HCT116 (cell line): ENCODE results near the gene SEZ6. TPM values are rescaled to one million over a fixed set of nuclear protein-coding genes. Genes with fewer than 3 reads are reported as not detected.

Experiments used
- ATAC-seq: fragments of 200-7000 bp; cut with Tn5 transposase; 2 replicates; pipeline ENCODE4 v1.9.1; 2020; ENCODE audit warnings: mild to moderate bottlenecking, moderate library complexity
- BruUV-seq: library from RNA; stranded (reverse); fragments of 400-500 nt; replicated peaks from 2 replicates; lab custom pipeline; 2021; lab: Mats Ljungman, UMichigan
- CTCF ChIA-PET: fragments of 300-600 bp; sonication (Branson Sonifier 250); formaldehyde crosslinking; loops from one replicate; lab custom pipeline; 2021; ENCODE audit warnings: antibody characterized with exemption; lab: Charles Lee
- POLR2A ChIA-PET: fragments of 300-600, 350-600 bp; sonication (Branson Sonifier 250); formaldehyde crosslinking; loops from one replicate; lab custom pipeline; 2021; ENCODE audit warnings: antibody characterized with exemption; lab: Charles Lee
- RAD21 ChIA-PET, 2 experiments: fragments of 300-600 bp; sonication (Branson Sonifier 250); formaldehyde crosslinking; loops; one replicate each; lab custom pipeline; 2023; ENCODE audit warnings: low total read pairs in 2 of 2; ENCODE audit not compliant: uncharacterized antibody in 2 of 2, unreplicated experiment in 2 of 2, low non-redundant PET in 1 of 2; lab: Charles Lee
- DNase-seq: peaks from one replicate; pipeline ENCODE4 v3.0.0-alpha.2; 2010; ENCODE audit warnings: low read depth, low spot score
- H2AFZ ChIP-seq: fragments of 200-600 bp; shearing (Covaris generic), sonication (generic); 2 replicates; pipeline ENCODE4 v1.6.1; 2017; ENCODE audit warnings: low read depth, mixed run types, mixed read lengths, antibody characterized with exemption, low read length; ENCODE audit not compliant: poor library complexity, severe bottlenecking
- H3K27ac ChIP-seq: 2 replicates; pipeline ENCODE4 v1.5.1; 2012; ENCODE audit warnings: low read depth, low read length
- H3K27me3 ChIP-seq: fragments of 200-600 bp; sonication (generic); 2 replicates; pipeline ENCODE4 v1.6.1; 2016; ENCODE audit warnings: mixed run types, low read length, mixed read lengths; ENCODE audit not compliant: insufficient read depth
- H3K36me3 ChIP-seq, 2 experiments: fragments of 200-500 bp in 1 of 2; fragments of 200-600 bp in 1 of 2; sonication (Bioruptor generic) in 1 of 2; sonication (generic) in 1 of 2; 2 replicates each; pipeline versions ENCODE4 v1.5.1 to v1.6.1; 2014 to 2016; ENCODE audit warnings: low read length in 2 of 2, inconsistent platforms in 1 of 2, mixed read lengths in 1 of 2, mixed run types in 1 of 2; ENCODE audit not compliant: insufficient read depth in 2 of 2, control insufficient read depth in 1 of 2
- H3K4me1 ChIP-seq, 2 experiments: fragments of 200-600 bp in 1 of 2; sonication (generic) in 1 of 2; 2 replicates each; pipeline versions ENCODE4 v1.5.1 to v1.6.1; 2012 to 2017; ENCODE audit warnings: low read length in 2 of 2, inconsistent platforms in 1 of 2, mild to moderate bottlenecking in 1 of 2, mixed read lengths in 1 of 2, mixed run types in 1 of 2, moderate library complexity in 1 of 2; ENCODE audit not compliant: insufficient read depth in 2 of 2, control insufficient read depth in 1 of 2
- H3K4me2 ChIP-seq: fragments of 200-600 bp; sonication (generic); 2 replicates; pipeline ENCODE4 v1.6.1; 2017; ENCODE audit warnings: mixed run types, low read length, mixed read lengths
- H3K4me3 ChIP-seq, 2 experiments: fragments of 200-600 bp in 1 of 2; sonication (generic) in 1 of 2; replicated peaks in 1 of 2; 2 replicates each; pipeline ENCODE4 v1.5.1; 2011 to 2016; ENCODE audit warnings: low read length in 2 of 2, control low read depth in 1 of 2, low read depth in 1 of 2, mild to moderate bottlenecking in 1 of 2, mixed read lengths in 1 of 2, mixed run types in 1 of 2
- H3K79me2 ChIP-seq: fragments of 200-600 bp; sonication (generic); 2 replicates; pipeline ENCODE4 v1.6.1; 2017; ENCODE audit warnings: mild to moderate bottlenecking, mixed run types, low read length, moderate library complexity, mixed read lengths; ENCODE audit not compliant: insufficient read depth
- H3K9ac ChIP-seq: fragments of 200-600 bp; sonication (generic); 2 replicates; pipeline ENCODE4 v1.6.1; 2016; ENCODE audit warnings: low read length, mixed read lengths
- H3K9me2 ChIP-seq: fragments of 200-600 bp; sonication (generic), shearing (Covaris generic); 2 replicates; pipeline ENCODE4 v1.6.1; 2017; ENCODE audit warnings: mixed run types, mild to moderate bottlenecking, moderate library complexity; ENCODE audit not compliant: insufficient read depth
- H3K9me3 ChIP-seq, 2 experiments: fragments of 200-500 bp in 1 of 2; fragments of 200-600 bp in 1 of 2; sonication (Bioruptor generic) in 1 of 2; sonication (generic) in 1 of 2; 2 replicates each; pipeline ENCODE4 v1.6.1; 2014 to 2017; ENCODE audit warnings: low read length in 2 of 2, mixed read lengths in 2 of 2, inconsistent platforms in 1 of 2, low read depth in 1 of 2, mild to moderate bottlenecking in 1 of 2, mixed run types in 1 of 2, moderate library complexity in 1 of 2; ENCODE audit not compliant: control insufficient read depth in 1 of 2, insufficient read depth in 1 of 2
- H4K20me1 ChIP-seq: fragments of 200-600 bp; sonication (generic), shearing (Covaris generic); 2 replicates; pipeline ENCODE4 v1.6.1; 2017; ENCODE audit warnings: mixed run types, mild to moderate bottlenecking, moderate library complexity; ENCODE audit not compliant: insufficient read depth
- POLR2A ChIP-seq: IDR thresholded peaks from 2 replicates; pipeline ENCODE4 v1.7.0; 2011; ENCODE audit warnings: borderline replicate concordance; ENCODE audit not compliant: insufficient read depth, insufficient read length; ENCODE audit errors: extremely low read depth
- POLR2AphosphoS5 ChIP-seq: IDR thresholded peaks from 2 replicates; pipeline ENCODE4 v1.6.1; 2011; ENCODE audit warnings: mild to moderate bottlenecking, low read depth, low read length, moderate library complexity
- RAD21 ChIP-seq: IDR thresholded peaks from 2 replicates; pipeline ENCODE4 v1.6.1; 2012; ENCODE audit warnings: low read depth, mild to moderate bottlenecking
- SRF ChIP-seq: IDR thresholded peaks from 2 replicates; pipeline ENCODE4 v1.6.1; 2012; ENCODE audit warnings: low read depth
- TCF7L2 ChIP-seq: IDR thresholded peaks from 2 replicates; pipeline ENCODE4 v1.7.0; 2011; ENCODE audit warnings: borderline replicate concordance, inconsistent platforms; ENCODE audit not compliant: insufficient read depth, insufficient read length; ENCODE audit errors: extremely low read depth
- intact Hi-C: fragments of 100-400 bp; cut with micrococcal nuclease; formaldehyde crosslinking; loops from 2 replicates; pipeline ENCODE4 v1.10.0; 2022
- total RNA-seq: library from RNA; stranded (reverse); gene quantifications from one replicate; pipeline ENCODE4 v1.2.1, GENCODE V29; 2021; ENCODE audit not compliant: unreplicated experiment
- TF ChIP-seq, protein P1 (sequence below): IDR thresholded peaks from 2 replicates; pipeline ENCODE4 v1.6.1; 2012
- TF ChIP-seq, protein P2 (sequence below): IDR thresholded peaks from 2 replicates; pipeline ENCODE4 v1.6.1; 2012
- TF ChIP-seq, protein P3 (sequence below), 3 experiments: fragments of 200-600 bp in 1 of 3; sonication (generic) in 1 of 3; IDR thresholded peaks in 2 of 3; conservative IDR thresholded peaks in 1 of 3; 2 replicates each; pipeline ENCODE4 v1.5.1; 2012 to 2017; ENCODE audit warnings: low read depth in 2 of 3, low read length in 2 of 3, antibody characterized with exemption in 1 of 3, borderline replicate concordance in 1 of 3, control low read depth in 1 of 3, mild to moderate bottlenecking in 1 of 3, mixed read lengths in 1 of 3, mixed run types in 1 of 3, moderate library complexity in 1 of 3; ENCODE audit not compliant: insufficient read depth in 1 of 3

SEZ6 gene
- total RNA-seq, 1 experiment from 2014 or later = 0.22 TPM

DNA sequence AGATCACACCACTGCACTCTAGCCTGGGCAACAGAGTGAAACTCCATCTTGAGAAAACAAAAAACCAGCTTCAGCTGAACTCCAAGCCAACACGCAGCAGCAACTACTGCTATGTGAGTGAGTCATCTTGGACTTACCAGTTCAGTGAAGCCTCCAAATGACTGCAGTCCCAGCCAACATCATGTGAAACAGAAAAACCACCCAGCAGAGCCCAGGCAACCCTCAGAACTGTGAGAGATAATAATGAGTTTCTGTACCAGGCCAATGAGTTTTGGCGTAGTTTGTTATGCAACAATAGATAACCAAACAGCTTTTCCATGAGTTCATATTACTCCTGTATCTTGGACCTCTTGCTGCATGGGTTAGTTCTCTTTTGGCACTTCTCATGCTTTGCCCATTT is 77.8 kb downstream of the SEZ6 start:
- no peak overlapping the region for H3K9ac ChIP-seq
- no peak for ATAC-seq
- RAD21 ChIA-PET = no interaction called here
- TF ChIP-seq, protein P1, sequence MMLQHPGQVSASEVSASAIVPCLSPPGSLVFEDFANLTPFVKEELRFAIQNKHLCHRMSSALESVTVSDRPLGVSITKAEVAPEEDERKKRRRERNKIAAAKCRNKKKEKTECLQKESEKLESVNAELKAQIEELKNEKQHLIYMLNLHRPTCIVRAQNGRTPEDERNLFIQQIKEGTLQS = no peak
- TF ChIP-seq SRF = no peak
- TF ChIP-seq, all 23 proteins: peak for 0
- BruUV-seq = no TSS peak
- ChIA-PET POLR2A (no interaction called here), CTCF (no interaction called here)
- no peaks in the 10 kb centered on the region for H4K20me1 ChIP-seq
- no peaks in the 10 kb centered on the region for H3K9me2 ChIP-seq
- no peaks in the 10 kb centered on the region for H3K27me3 ChIP-seq
- no peak overlapping the region for H3K27ac ChIP-seq
- H3K4me1 ChIP-seq = no peaks in the 10 kb centered on the region
- no peaks in the 10 kb centered on the region for H3K9me3 ChIP-seq
- H3K4me3 ChIP-seq = no peak overlapping the region
- H3K79me2 ChIP-seq = peaks cover 73% of the 10 kb centered on the region
- intact Hi-C loops = no loop called here
- peaks cover 6 to 15% of the 10 kb centered on the region in 2 experiments; a peak in 3 of 4 replicates for H3K36me3 ChIP-seq
- no peak overlapping the region for H2AFZ ChIP-seq
- no peak overlapping the region for H3K4me2 ChIP-seq
- DNase-seq = no peak

DNA sequence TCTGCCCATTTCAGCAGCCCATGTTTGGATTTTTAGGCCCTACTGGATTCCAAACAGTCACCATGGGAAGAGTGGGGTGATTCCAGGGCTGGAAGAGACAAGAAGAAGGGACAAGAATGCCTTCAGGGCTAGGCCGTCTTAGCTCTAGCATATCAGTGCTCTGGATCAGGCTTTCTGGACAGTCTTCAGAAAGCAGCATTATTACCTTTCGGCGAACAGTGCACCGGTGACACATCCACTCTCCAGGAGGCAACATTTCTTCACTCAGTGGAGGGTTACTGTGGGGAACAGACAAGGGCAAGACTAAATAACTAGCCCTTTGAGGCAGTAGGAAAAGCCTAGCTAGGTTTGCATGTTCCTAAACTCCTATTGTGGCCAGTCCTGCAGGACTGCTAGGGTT is 79.0 kb downstream of the SEZ6 start:
- TF ChIP-seq RAD21 = no peak
- TF ChIP-seq TCF7L2 = no peak
- TF ChIP-seq POLR2A = no peak
- TF ChIP-seq, protein P2, sequence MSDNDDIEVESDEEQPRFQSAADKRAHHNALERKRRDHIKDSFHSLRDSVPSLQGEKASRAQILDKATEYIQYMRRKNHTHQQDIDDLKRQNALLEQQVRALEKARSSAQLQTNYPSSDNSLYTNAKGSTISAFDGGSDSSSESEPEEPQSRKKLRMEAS = no peak
- no peak for TF ChIP-seq POLR2AphosphoS5
- TF ChIP-seq, protein P3, sequence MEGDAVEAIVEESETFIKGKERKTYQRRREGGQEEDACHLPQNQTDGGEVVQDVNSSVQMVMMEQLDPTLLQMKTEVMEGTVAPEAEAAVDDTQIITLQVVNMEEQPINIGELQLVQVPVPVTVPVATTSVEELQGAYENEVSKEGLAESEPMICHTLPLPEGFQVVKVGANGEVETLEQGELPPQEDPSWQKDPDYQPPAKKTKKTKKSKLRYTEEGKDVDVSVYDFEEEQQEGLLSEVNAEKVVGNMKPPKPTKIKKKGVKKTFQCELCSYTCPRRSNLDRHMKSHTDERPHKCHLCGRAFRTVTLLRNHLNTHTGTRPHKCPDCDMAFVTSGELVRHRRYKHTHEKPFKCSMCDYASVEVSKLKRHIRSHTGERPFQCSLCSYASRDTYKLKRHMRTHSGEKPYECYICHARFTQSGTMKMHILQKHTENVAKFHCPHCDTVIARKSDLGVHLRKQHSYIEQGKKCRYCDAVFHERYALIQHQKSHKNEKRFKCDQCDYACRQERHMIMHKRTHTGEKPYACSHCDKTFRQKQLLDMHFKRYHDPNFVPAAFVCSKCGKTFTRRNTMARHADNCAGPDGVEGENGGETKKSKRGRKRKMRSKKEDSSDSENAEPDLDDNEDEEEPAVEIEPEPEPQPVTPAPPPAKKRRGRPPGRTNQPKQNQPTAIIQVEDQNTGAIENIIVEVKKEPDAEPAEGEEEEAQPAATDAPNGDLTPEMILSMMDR (IDR thresholded peaks at IDR 0.05 in 2 of 3, conservative IDR thresholded peaks at IDR 0.05 in 1 of 3; ENCODE audit: borderline replicate concordance in 1 of 3, insufficient read depth in 1 of 3, low read depth in 2 of 3, low read length in 2 of 3) = no peak
- no peaks in the 10 kb centered on the region for H4K20me1 ChIP-seq
- RAD21 ChIA-PET = no interaction called here

More for the DNA sequence above, 79.0 kb downstream of the SEZ6 start:
- POLR2A ChIA-PET = no interaction called here
- CTCF ChIA-PET = no interaction called here
- DNase-seq = no peak
- Histone ChIP-seq H3K9me3 (no peaks in the 10 kb centered on the region), H3K79me2 (peaks cover 60% of the 10 kb centered on the region), H3K27me3 (no peaks in the 10 kb centered on the region), H3K27ac (no peak overlapping the region), H3K4me3 (no peak overlapping the region), H2AFZ (no peak overlapping the region), H3K9ac (no peak overlapping the region), H3K9me2 (no peaks in the 10 kb centered on the region), H3K4me1 (no peaks in the 10 kb centered on the region), H3K36me3 (peaks cover 9 to 26% of the 10 kb centered on the region in 2 experiments; a peak in 3 of 4 replicates), H3K4me2 (no peak overlapping the region)
- ATAC-seq = no peak
- BruUV-seq = no TSS peak
- intact Hi-C loops = no loop called here
